PFSK-1 (cell line): ENCODE measurements around the gene RAD51B.

ENCODE experiments used
- POLR2AphosphoS5 ChIP-seq: IDR thresholded peaks from 2 replicates; pipeline ENCODE4 v1.6.1; 2012; ENCODE audit warnings: low read depth, mild to moderate bottlenecking, control low read depth, low read length, moderate library complexity
- REST ChIP-seq, 2 experiments: IDR thresholded peaks; 2 replicates each; pipeline versions ENCODE4 v1.6.1 to v1.8.0; 2011 to 2012; ENCODE audit warnings: low read depth in 2 of 2, low read length in 2 of 2, control low read depth in 1 of 2, inconsistent platforms in 1 of 2, mild to moderate bottlenecking in 1 of 2, moderate library complexity in 1 of 2; ENCODE audit not compliant: insufficient read depth in 1 of 2

- TF ChIP-seq REST (IDR thresholded peaks at IDR 0.05; ENCODE audit: insufficient read depth in 1 of 2, low read depth in 2 of 2, low read length in 2 of 2) (no peak), POLR2AphosphoS5 (no peak)
Observed at GRCh38 chr14:68553311-68553710, 733.7 kb downstream of the RAD51B start.
